NB4 (cell line): ENCODE results near the gene HNMT.

Experiments
- POLR2A ChIP-seq: IDR thresholded peaks from 2 replicates; pipeline ENCODE4 v1.6.1; 2011; ENCODE audit warnings: mild to moderate bottlenecking; ENCODE audit not compliant: insufficient read length; ENCODE audit errors: extremely low read depth
- TF ChIP-seq, protein P1 (sequence below): IDR thresholded peaks from 2 replicates; pipeline ENCODE4 v1.6.1; 2011; ENCODE audit warnings: low read depth, low read length
- TF ChIP-seq, protein P2 (sequence below): IDR thresholded peaks from one replicate; pipeline ENCODE4 v1.5.1; 2012; ENCODE audit warnings: low read depth, low read length

DNA sequence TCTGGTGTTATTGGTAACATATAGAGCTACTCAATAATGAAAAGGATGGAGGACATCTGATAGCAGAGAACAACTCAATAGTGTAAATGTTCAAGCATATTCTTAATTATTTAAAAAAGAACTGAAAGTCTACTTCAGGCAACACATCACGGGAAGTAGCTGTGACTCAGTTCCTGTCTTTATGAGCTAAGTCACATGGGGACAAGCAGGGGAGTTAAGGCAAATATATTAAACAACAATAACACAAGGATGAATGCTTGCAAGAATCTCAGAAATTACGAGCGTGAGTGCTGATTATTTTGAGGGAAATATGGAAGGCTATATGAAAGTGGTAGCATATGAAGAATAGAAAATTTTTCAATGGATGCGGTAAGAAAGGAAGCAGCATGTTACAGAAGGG is 4.0 kb upstream of the HNMT start:
- TF ChIP-seq, protein P1, sequence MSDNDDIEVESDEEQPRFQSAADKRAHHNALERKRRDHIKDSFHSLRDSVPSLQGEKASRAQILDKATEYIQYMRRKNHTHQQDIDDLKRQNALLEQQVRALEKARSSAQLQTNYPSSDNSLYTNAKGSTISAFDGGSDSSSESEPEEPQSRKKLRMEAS, result no peak
- TF ChIP-seq POLR2A, result no peak
- TF ChIP-seq, protein P2, sequence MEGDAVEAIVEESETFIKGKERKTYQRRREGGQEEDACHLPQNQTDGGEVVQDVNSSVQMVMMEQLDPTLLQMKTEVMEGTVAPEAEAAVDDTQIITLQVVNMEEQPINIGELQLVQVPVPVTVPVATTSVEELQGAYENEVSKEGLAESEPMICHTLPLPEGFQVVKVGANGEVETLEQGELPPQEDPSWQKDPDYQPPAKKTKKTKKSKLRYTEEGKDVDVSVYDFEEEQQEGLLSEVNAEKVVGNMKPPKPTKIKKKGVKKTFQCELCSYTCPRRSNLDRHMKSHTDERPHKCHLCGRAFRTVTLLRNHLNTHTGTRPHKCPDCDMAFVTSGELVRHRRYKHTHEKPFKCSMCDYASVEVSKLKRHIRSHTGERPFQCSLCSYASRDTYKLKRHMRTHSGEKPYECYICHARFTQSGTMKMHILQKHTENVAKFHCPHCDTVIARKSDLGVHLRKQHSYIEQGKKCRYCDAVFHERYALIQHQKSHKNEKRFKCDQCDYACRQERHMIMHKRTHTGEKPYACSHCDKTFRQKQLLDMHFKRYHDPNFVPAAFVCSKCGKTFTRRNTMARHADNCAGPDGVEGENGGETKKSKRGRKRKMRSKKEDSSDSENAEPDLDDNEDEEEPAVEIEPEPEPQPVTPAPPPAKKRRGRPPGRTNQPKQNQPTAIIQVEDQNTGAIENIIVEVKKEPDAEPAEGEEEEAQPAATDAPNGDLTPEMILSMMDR, result no peak
